Gastroesophageal sphincter (tissue), 4 donors: ENCODE measurements around the gene TMEM255A. TPM values are rescaled to one million over a fixed set of nuclear protein-coding genes. Genes with fewer than 3 reads are reported as not detected.

Experiments used
- ATAC-seq: fragments of 150-250 bp; one replicate; pipeline ENCODE4 v1.9.1; 2016; ENCODE audit warnings: mild to moderate bottlenecking, moderate library complexity
- H3K27ac ChIP-seq, 4 donors: fragments of 200-600 bp; sonication (generic) in 3 of 4; 1 replicate in 3 of 4; 2 replicates in 1 of 4; pipeline ENCODE4 v1.5.1; 2016 to 2019
- H3K27me3 ChIP-seq: fragments of 200-600 bp; sonication (generic); one replicate; pipeline ENCODE4 v1.5.1; 2019
- H3K36me3 ChIP-seq, 2 donors: fragments of 200-600 bp; sonication (generic); one replicate each; pipeline ENCODE4 v1.5.1; 2019; ENCODE audit warnings: control low read depth in 1 of 2
- H3K4me1 ChIP-seq, 3 donors: fragments of 200-600 bp; sonication (generic); 1 replicate in 2 of 3; 2 replicates in 1 of 3; pipeline ENCODE4 v1.5.1; 2016 to 2019; ENCODE audit warnings: control low read depth in 2 of 3
- H3K4me3 ChIP-seq, 2 donors: fragments of 200-600 bp; sonication (generic); one replicate each; pipeline ENCODE4 v1.5.1; 2019; ENCODE audit warnings: mild to moderate bottlenecking in 1 of 2, moderate library complexity in 1 of 2
- H3K9me3 ChIP-seq, 3 donors: fragments of 200-600 bp; sonication (generic); one replicate each; pipeline ENCODE4 v1.5.1; 2017 to 2019; ENCODE audit warnings: control low read depth in 2 of 3
- EP300 ChIP-seq: sonication (generic); formaldehyde crosslinking; IDR thresholded peaks from one replicate; pipeline ENCODE4 v1.6.1; 2017; ENCODE audit warnings: antibody characterized with exemption, mild to moderate bottlenecking
- POLR2A ChIP-seq, 2 donors: fragments of 450-650 bp; IDR thresholded peaks; one replicate each; pipeline ENCODE4 v1.6.1; 2017; ENCODE audit warnings: antibody characterized with exemption in 2 of 2, mild to moderate bottlenecking in 2 of 2, moderate library complexity in 1 of 2
- POLR2AphosphoS5 ChIP-seq: sonication (generic); formaldehyde crosslinking; IDR thresholded peaks from one replicate; pipeline ENCODE4 v1.6.1; 2017; ENCODE audit warnings: antibody characterized with exemption
- WGBS, 2 donors: methylation state at CpG; one replicate each; pipeline ENCODE4 v1.1.5; 2018; ENCODE audit warnings: low coverage in 1 of 2; 5-methylcytosine and 5-hydroxymethylcytosine counted together
- total RNA-seq, 4 donors: library from RNA; depleted of rRNA; stranded (reverse); fragments of >200 nt; gene quantifications; one replicate each; pipeline ENCODE4 v1.1.0, GENCODE V29; 2016
- TF ChIP-seq, protein P1 (sequence below), 4 experiments: fragments of 200-600 bp in 2 of 4; fragments of 450-650 bp in 2 of 4; sonication (generic) in 1 of 4; IDR thresholded peaks; one replicate each; pipeline ENCODE4 v1.5.1; 2017 to 2019; ENCODE audit warnings: antibody characterized with exemption in 4 of 4, mild to moderate bottlenecking in 2 of 4, moderate library complexity in 2 of 4

Gene TMEM255A
- total RNA-seq, 4 donors from 2014 or later = 0.16 to 8.9 (median 4.1) TPM

GRCh38 chrX:120223374-120223773 lies 87.9 kb downstream of the TMEM255A start:
- ATAC-seq = no peak
- H3K4me3 ChIP-seq = no peak overlapping the region
- no peak overlapping the region for H3K27ac ChIP-seq
- H3K4me1 ChIP-seq = no peaks in the 10 kb centered on the region
- no peaks in the 10 kb centered on the region for H3K9me3 ChIP-seq
- WGBS, 2 donors = no CpG with 5 or more reads among the region's 8 CpGs
- peaks cover 0 to 5% of the 10 kb centered on the region in 2 donors for H3K36me3 ChIP-seq
- H3K27me3 ChIP-seq = no peaks in the 10 kb centered on the region
- TF ChIP-seq POLR2A (IDR thresholded peaks at IDR 0.05) (no peak), POLR2AphosphoS5 (no peak), EP300 (no peak)
- TF ChIP-seq, protein P1, sequence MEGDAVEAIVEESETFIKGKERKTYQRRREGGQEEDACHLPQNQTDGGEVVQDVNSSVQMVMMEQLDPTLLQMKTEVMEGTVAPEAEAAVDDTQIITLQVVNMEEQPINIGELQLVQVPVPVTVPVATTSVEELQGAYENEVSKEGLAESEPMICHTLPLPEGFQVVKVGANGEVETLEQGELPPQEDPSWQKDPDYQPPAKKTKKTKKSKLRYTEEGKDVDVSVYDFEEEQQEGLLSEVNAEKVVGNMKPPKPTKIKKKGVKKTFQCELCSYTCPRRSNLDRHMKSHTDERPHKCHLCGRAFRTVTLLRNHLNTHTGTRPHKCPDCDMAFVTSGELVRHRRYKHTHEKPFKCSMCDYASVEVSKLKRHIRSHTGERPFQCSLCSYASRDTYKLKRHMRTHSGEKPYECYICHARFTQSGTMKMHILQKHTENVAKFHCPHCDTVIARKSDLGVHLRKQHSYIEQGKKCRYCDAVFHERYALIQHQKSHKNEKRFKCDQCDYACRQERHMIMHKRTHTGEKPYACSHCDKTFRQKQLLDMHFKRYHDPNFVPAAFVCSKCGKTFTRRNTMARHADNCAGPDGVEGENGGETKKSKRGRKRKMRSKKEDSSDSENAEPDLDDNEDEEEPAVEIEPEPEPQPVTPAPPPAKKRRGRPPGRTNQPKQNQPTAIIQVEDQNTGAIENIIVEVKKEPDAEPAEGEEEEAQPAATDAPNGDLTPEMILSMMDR (IDR thresholded peaks at IDR 0.05) = no peak

DNA sequence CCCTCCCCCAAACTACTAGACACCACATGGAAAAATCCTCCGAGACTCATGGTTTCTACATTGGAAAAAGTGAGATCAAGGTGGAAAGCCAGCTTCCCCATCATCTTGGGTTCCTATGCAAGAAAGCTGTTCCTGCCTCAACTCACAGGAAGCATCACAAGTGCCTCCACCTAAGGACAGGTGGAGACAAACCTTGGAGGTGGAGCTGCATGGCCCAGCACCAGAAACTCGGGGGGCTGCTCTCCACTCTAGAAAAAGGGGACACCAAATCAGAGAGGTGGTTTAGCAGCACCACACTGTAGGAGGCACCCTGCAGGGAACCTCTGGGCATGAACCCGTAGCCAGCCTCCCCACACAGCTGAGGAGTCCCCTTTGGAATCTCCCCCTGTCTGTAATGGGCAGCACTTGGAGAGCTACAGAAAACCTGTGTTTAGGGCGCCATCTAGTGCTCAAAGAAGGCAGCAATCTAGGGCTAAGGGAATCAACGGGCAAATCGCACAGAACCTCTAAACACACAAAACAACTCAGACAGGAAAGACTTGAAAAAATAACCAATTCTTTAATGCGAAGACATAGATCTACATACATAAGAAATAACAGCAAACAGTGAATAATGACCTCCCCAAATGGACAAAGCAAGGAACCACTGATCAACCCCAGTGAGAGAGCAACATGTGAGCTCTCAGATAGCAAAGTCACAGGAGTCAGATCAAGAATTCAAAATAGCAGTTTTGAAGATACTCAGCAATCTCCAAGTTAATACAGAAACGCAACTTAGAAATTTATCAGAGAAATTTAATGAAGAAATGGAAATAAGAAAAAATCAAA lies 97.6 kb downstream of the TMEM255A start:
- no peaks in the 10 kb centered on the region for H3K9me3 ChIP-seq
- peak; percentile 62 for ATAC-seq
- H3K4me1 ChIP-seq = no peaks in the 10 kb centered on the region
- TF ChIP-seq EP300 (no peak), POLR2A (IDR thresholded peaks at IDR 0.05) (no peak)
- TF ChIP-seq, protein P1 (IDR thresholded peaks at IDR 0.05) = peak; percentile 21 to 84 (median 39)
- WGBS, 2 donors = 0 to 29% methylated on average over 2 to 4 of the region's 8 CpGs
- H3K36me3 ChIP-seq = no peaks in the 10 kb centered on the region
- no peaks in the 10 kb centered on the region for H3K27me3 ChIP-seq
- H3K4me3 ChIP-seq = no peak overlapping the region
- no peak overlapping the region for H3K27ac ChIP-seq

Other genes starting within 250 kb of the TMEM255A start
- under 1 TPM in 1 of 4 donors, not detected in 3; 0.47 TPM for gene RHOXF2B, start 233.8 kb downstream of the TMEM255A start, total RNA-seq
- gene RHOXF1, start 195.5 kb downstream of the TMEM255A start, total RNA-seq = 1 to 10 TPM in 1 of 4 donors, under 1 TPM in 1, not detected in 2; 0.49 to 5.9 TPM
- gene RHOXF2, start 152.8 kb downstream of the TMEM255A start, total RNA-seq = not detected
- gene ZBTB33, start 60.6 kb downstream of the TMEM255A start, total RNA-seq = 10 to 100 TPM in 2 of 4 donors, 1 to 10 TPM in 2; 8.1 to 14.5 (median 10.0) TPM
- gene ATP1B4, start 50.6 kb upstream of the TMEM255A start, total RNA-seq = not detected
- 100 to 1,000 TPM in 1 of 4 donors, 10 to 100 TPM in 3; 65.7 to 108 (median 75.6) TPM for gene LAMP2, start 157.8 kb upstream of the TMEM255A start, total RNA-seq
- 10 to 100 TPM; 42.2 to 60.2 (median 52.3) TPM for gene CUL4B, start 249.5 kb upstream of the TMEM255A start, total RNA-seq